Head of caudate nucleus (tissue), 42 donors: ENCODE measurements around the gene CENPL.
"Not testable (repeated sequence)": the region's sequence is repeated elsewhere in the genome, so short reads cannot be mapped to it uniquely, and the experiment has no call there.

Experiments
- DNase-seq, 42 donors: peaks; one replicate each; pipeline versions ENCODE4 v3.0.0 to v3.0.0-alpha.2; 2020 to 2021; ENCODE audit warnings: mixed read lengths in 7 of 42
- intact Hi-C: fragments of 100-400 bp; cut with DNase I; formaldehyde crosslinking; loops from one replicate; pipeline ENCODE4 v1.15.0; 2022

CENPL gene, protein sequence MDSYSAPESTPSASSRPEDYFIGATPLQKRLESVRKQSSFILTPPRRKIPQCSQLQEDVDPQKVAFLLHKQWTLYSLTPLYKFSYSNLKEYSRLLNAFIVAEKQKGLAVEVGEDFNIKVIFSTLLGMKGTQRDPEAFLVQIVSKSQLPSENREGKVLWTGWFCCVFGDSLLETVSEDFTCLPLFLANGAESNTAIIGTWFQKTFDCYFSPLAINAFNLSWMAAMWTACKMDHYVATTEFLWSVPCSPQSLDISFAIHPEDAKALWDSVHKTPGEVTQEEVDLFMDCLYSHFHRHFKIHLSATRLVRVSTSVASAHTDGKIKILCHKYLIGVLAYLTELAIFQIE

DNA sequence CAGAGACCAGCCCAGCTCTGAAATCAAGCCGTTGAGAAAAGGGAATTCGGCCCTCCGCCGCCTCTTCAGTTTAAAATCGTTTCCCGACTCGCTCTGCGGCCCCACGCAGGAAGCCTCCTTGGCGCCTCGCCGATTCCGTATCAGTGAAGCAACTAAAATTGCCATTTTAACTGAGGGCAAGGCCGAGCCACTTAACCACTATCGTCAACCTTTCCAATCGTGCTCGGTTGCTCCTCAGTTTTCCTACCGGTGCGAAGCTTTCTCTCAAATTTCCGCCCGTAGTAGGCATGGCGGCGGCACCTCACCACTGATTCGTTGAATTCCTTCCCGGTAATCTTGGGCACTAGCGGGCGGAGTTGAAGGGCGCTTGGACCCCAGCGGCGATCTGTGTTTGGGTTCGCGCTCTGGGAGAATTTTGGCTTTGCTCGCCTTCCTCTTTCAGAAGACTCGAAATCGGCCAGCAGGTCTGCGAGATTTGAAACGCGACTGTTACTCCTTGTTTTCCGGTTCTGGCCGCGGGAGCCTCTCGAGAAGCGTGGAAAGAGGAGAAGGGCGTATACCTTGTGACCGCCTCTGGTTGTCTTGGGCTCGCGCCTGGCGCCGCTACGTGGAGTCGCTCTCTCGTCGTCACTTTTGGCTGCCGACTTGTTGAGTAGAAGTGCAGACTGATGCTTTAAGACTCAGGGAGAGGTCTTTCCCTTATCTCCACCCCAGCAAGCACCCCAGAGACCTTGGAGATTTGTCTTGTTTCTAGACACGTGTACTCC, at the start of gene CENPL, which contains the start of gene DARS2:
Gene CENPL, minus strand, starts transcription at position 569 of the 767 bp plus-strand sequence. CDS start 13,584 bp downstream, outside the sequence.
Gene DARS2, plus strand, starts transcription at position 359 of the 767 bp plus-strand sequence. CDS start 557 bp downstream, outside the sequence.
- intact Hi-C loops: loop anchor here (2.0 kb wide), 1 partner anchor 394 kb away; no protein-coding TSS in a partner anchor
- peak; percentile 91 to 98 (median 96) for DNase-seq

- intact Hi-C loops: no loop called here
These were observed 46.8 kb upstream of the CENPL start for GRCh38 chr1:173871500-173871899.

GRCh38 chr1:173871091-173871490, 46.4 kb upstream of the CENPL start:
- no peak for DNase-seq
- intact Hi-C loops: no loop called here

More at GRCh38 chr1:173871500-173871899, 46.8 kb upstream of the CENPL start:
- DNase-seq: no peak

GRCh38 chr1:173870252-173871075, 45.8 kb upstream of the CENPL start:
- peak in 32 of 42 donors; percentile 11 to 85 (median 42) for DNase-seq
- intact Hi-C loops: no loop called here

- intact Hi-C loops: loop anchor here (5.0 kb wide), 1 partner anchor 153 kb away; the partner anchor contains the start of gene RC3H1
- DNase-seq: no peak
These were observed 44.3 kb upstream of the CENPL start for GRCh38 chr1:173869021-173869359.

- intact Hi-C loops: loop anchor here (5.0 kb wide), 1 partner anchor 154 kb away; the partner anchor contains the start of gene RC3H1
- peak; percentile 47 to 89 (median 78) for DNase-seq
These were observed 43.8 kb upstream of the CENPL start, which contains the start of gene ZBTB37 for GRCh38 chr1:173868266-173869020. TSS of gene ZBTB37 (plus strand) at chr1:173868380. CDS start at chr1:173870226, 1,846 bp downstream.

DNA sequence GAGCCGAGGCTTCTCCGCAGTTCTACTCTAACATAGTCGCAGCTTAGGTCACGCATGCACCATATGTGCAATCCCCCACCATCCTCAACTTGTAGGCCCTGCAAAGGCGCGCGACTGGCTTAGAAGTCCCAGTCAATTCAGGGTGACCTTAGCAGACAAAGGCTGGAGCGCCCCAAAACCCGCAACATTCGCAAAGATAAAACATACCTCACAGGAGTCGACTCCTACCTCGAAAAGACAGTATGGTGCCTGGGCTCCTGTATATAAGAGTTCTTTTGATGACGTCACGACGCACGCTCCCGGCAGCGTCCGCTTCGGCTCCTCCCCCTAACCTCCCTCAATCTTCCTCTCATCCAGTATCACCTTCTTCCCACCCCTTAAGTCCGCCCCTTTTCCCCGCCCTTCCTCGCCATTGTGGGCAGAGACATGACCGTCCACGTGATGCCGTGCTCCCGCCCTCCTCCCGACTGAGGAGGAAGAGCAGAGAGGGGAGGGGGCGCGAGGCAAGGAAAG, 43.1 kb upstream of the CENPL start, which contains the start of gene GAS5:
Gene GAS5, minus strand, starts transcription at position 237 of the 513 bp plus-strand sequence.
- DNase-seq: peak; percentile 92 to 100 (median 98)
- intact Hi-C loops: loop anchor here (5.0 kb wide), 1 partner anchor 154 kb away; the partner anchor contains the start of gene RC3H1

- DNase-seq: peak in 9 of 42 donors; percentile 5 to 60 (median 30)
- intact Hi-C loops: loop anchor here (5.0 kb wide), 1 partner anchor 155 kb away; the partner anchor contains the start of gene RC3H1
These were observed 42.6 kb upstream of the CENPL start for GRCh38 chr1:173867141-173867752.

DNA sequence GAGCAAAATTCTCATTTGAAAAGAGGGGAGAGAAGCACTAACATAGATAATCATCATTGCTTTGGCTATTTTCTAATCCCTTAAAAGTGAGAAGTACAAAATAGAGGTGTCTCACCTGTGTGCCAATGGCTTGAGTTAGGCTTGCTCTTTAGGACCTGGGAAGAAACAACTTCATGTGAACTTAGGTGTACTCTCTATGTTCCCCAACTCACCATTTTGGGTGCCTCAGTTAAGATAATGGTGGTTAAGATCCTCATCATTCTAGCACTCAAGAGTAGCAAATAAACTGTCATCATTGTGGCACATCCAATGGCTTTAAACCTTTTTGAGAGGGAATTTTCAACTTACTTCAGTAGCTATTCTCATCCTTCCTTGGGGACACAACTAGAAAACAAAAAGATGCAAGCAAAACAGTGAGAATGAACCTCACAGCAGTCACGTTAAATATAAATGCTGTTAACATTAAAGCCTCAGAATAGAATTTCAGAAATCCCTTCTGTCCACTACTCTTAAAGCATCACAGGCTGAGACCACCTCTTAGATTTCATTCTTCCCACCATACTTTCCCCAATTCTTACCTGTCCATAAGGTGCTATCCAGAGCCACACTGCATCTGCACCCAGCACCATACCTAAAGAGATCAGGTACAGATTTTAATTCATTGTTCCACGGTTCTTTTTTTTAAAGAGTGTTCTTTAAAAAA, 41.9 kb upstream of the CENPL start:
- intact Hi-C loops: loop anchor here (5.0 kb wide), 1 partner anchor 156 kb away; the partner anchor contains the start of gene RC3H1

DNA sequence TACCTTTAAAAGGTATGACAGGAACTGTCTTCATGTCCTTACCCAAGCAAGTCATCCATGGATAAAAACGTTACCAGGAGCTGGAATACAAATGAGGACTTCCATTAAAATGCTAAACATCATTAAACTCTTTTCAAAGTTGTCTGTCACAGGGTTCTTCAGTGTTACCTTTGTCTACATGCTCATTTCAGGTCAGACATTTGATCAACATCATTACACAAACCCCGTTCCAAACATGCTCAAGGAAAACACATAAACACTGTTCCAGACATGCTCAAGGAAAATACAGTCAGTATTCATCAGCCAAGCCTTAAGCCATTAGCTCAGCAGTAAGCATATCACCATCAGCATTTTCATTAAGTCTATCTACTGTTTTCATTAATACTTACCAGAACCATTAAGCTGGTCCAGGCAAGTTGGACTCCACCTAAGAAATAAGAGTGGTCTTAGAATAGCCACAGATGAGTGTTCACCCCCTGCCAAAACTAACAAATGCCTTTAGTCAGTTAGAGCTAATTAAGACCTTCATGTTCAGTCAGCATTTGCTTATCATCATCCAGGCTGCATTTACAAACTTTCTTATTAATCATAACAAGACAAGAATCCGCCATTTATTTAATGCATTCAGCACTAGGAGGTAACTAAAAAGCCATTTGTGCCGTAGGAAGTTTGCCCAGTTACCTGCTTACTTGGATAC, 40.9 kb upstream of the CENPL start:
- intact Hi-C loops: loop anchor here (5.0 kb wide), 1 partner anchor 157 kb away; the partner anchor contains the start of gene RC3H1
- no peak for DNase-seq

More for the DNA sequence above, 41.9 kb upstream of the CENPL start:
- no peak for DNase-seq

DNA sequence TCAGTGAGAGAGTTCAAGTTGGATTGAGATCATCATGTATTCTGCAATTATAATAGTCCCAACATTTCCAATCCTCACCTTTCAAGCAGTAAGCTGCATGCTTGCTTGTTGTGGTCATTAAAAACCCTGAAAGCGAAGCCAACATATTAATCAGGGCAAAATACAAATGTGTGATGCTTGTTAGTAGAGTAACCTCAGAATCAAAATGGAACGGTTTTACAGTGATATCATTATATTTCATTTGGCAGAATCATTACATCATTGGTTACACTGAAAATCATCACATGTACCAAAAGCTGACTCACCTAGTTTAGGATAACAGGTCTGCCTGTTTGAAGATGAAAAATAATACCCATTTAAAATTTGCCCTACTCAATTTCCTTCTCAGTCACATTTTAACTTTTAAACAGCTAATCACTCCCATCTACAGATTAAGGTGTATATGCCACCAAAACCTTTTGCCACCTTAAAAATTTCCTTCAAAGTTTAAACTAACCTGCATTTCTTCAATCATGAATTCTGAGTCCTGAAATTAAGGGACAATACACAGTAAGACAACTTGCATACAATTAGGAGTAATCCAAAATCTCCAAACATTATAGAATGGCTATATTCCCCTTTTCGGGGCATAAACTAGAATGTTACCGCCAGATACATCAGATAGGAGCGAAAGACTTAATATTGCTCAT, 39.6 kb upstream of the CENPL start:
- DNase-seq: no peak
- intact Hi-C loops: no loop called here

- intact Hi-C loops: no loop called here
- DNase-seq: no peak
These were observed 38.8 kb upstream of the CENPL start for GRCh38 chr1:173863224-173864161.

GRCh38 chr1:173862769-173863223, 38.1 kb upstream of the CENPL start:
- intact Hi-C loops: no loop called here
- no peak for DNase-seq

DNA sequence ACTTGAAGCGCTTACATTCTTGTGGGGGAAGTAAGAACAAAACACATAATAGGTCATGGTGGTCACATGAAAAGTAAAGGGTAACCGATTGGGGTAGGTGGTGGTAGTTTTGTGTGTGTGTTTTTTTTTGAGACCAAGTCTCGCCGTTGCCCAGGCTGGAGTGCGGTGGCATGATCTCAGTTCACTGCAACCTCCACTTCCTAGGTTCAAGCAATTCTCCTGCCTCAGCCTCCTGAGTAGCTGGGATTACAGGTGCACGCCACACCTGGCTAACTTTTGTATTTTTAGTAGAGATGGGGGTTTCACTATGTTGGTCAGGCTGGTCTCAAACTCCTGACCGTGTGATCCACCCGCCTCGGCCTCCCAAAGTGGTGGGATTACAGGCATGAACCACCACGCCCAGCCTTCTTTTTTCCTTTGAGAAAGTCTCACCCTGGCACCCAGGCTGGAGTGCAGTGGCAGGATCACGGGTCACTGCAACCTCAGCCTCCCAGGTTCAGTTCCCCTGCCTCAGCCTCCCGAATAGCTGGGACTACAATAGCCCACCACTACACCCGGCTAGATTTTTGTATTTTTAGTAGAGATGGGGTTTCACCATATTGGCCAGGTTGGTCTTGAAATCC, 37.6 kb upstream of the CENPL start:
- intact Hi-C loops, DNase-seq: not testable (repeated sequence)
